LNCaP clone FGC (cell line): Measurements from ENCODE around the gene SULF2.

Source experiments
- DNase-seq: peaks from one replicate; pipeline ENCODE4 v3.0.0-alpha.2; 2011; ENCODE audit warnings: low read depth
- H3K4me3 ChIP-seq: 2 replicates; pipeline ENCODE4 v1.5.1; 2011; ENCODE audit warnings: mild to moderate bottlenecking, low read depth, low read length, control low read depth
- CTCF ChIP-seq: IDR thresholded peaks from 2 replicates; pipeline ENCODE4 v1.5.1; 2012; ENCODE audit warnings: mild to moderate bottlenecking; ENCODE audit not compliant: control insufficient read depth, insufficient read depth; ENCODE audit errors: extremely low read depth

The SULF2 gene

GRCh38 chr20:47782076-47782475 lies 3.2 kb downstream of the SULF2 start:
- no peak for DNase-seq
- no peak for TF ChIP-seq CTCF
- no peak overlapping the region for H3K4me3 ChIP-seq

- no peak overlapping the region for H3K4me3 ChIP-seq
- no peak for TF ChIP-seq CTCF
- DNase-seq: no peak
Observed at GRCh38 chr20:47781632-47782031, 3.6 kb downstream of the SULF2 start.

GRCh38 chr20:47780720-47781389 lies 4.4 kb downstream of the SULF2 start:
- H3K4me3 ChIP-seq: no peak overlapping the region
- DNase-seq: no peak
- TF ChIP-seq CTCF: no peak

GRCh38 chr20:47778398-47779354 lies 6.6 kb downstream of the SULF2 start:
- H3K4me3 ChIP-seq: no peak overlapping the region
- DNase-seq: no peak
- TF ChIP-seq CTCF: no peak

- H3K4me3 ChIP-seq: no peak overlapping the region
- no peak for TF ChIP-seq CTCF
- DNase-seq: no peak
Observed at GRCh38 chr20:47777220-47777619, 8.1 kb downstream of the SULF2 start.

- no peak overlapping the region for H3K4me3 ChIP-seq
- DNase-seq: no peak
- no peak for TF ChIP-seq CTCF
Observed at GRCh38 chr20:47776639-47777038, 8.6 kb downstream of the SULF2 start.
